A673 (cell line): ENCODE data around the gene DAZL. TPM values are rescaled to one million over a fixed set of nuclear protein-coding genes. Genes with fewer than 3 reads are reported as not detected.

ENCODE experiments used
- BruUV-seq: library from RNA; stranded (reverse); fragments of 400-500 nt; replicated peaks from 2 replicates; lab custom pipeline; 2021; lab: Mats Ljungman, UMichigan
- CTCF ChIA-PET: fragments of 300-600 bp; sonication (Branson Sonifier 250); formaldehyde crosslinking; loops from one replicate; lab custom pipeline; 2022; ENCODE audit warnings: antibody characterized with exemption; lab: Charles Lee
- POLR2A ChIA-PET: fragments of 300-600 bp; sonication (Branson Sonifier 250); formaldehyde crosslinking; loops from one replicate; lab custom pipeline; 2022; ENCODE audit warnings: antibody characterized with exemption; ENCODE audit not compliant: low non-redundant PET; lab: Charles Lee
- DNase-seq: peaks from one replicate; pipeline ENCODE4 v3.0.0-alpha.2; 2015; ENCODE audit warnings: low spot score
- H3K27ac ChIP-seq: fragments of 200-600 bp; sonication (generic); 2 replicates; pipeline ENCODE4 v1.5.1; 2016; ENCODE audit warnings: mixed run types, low read depth, mild to moderate bottlenecking, mixed read lengths, antibody characterized with exemption, low read length; ENCODE audit not compliant: poor library complexity, severe bottlenecking
- H3K27me3 ChIP-seq: fragments of 200-600 bp; sonication (generic); replicated peaks from 2 replicates; pipeline ENCODE4 v1.6.1; 2017; ENCODE audit warnings: mixed run types, low read depth, mild to moderate bottlenecking, mixed read lengths, antibody characterized with exemption, low read length; ENCODE audit not compliant: insufficient read depth, poor library complexity
- H3K36me3 ChIP-seq: fragments of 200-600 bp; sonication (generic); 2 replicates; pipeline ENCODE4 v1.6.1; 2016; ENCODE audit warnings: mixed run types, mild to moderate bottlenecking, mixed read lengths, antibody characterized with exemption, low read length; ENCODE audit not compliant: insufficient read depth, poor library complexity, severe bottlenecking
- H3K4me1 ChIP-seq: fragments of 200-600 bp; sonication (generic); 2 replicates; pipeline ENCODE4 v1.6.1; 2017; ENCODE audit warnings: mixed run types, mild to moderate bottlenecking, mixed read lengths, antibody characterized with exemption, low read length; ENCODE audit not compliant: insufficient read depth, poor library complexity, severe bottlenecking
- H3K4me3 ChIP-seq: fragments of 200-600 bp; sonication (generic); 2 replicates; pipeline ENCODE4 v1.5.1; 2016; ENCODE audit warnings: low read depth, mixed run types, mild to moderate bottlenecking, mixed read lengths, low read length; ENCODE audit not compliant: poor library complexity, severe bottlenecking
- H3K9me3 ChIP-seq: fragments of 200-600 bp; sonication (generic); 2 replicates; pipeline ENCODE4 v1.6.1; 2016; ENCODE audit warnings: mixed run types, low read depth, mild to moderate bottlenecking, mixed read lengths, antibody characterized with exemption, low read length; ENCODE audit not compliant: poor library complexity, severe bottlenecking
- CTCF ChIP-seq: fragments of 300-800, 200-600 bp; sonication (generic); conservative IDR thresholded peaks from 2 replicates; pipeline ENCODE4 v1.5.1; 2017; ENCODE audit warnings: low read depth, mild to moderate bottlenecking, antibody characterized with exemption, low read length, moderate library complexity, mixed read lengths
- EZH2 ChIP-seq: fragments of 200-600 bp; sonication (generic); IDR thresholded peaks from 2 replicates; pipeline ENCODE4 v1.6.1; 2017; ENCODE audit warnings: borderline replicate concordance, low read depth, mild to moderate bottlenecking, mixed read lengths, antibody characterized with exemption, low read length; ENCODE audit not compliant: poor library complexity, severe bottlenecking
- intact Hi-C: fragments of 100-400 bp; cut with micrococcal nuclease; formaldehyde crosslinking; loops from one replicate; pipeline ENCODE4 v1.10.0; 2022; ENCODE audit not compliant: unreplicated experiment
- total RNA-seq: library from RNA; stranded (reverse); gene quantifications from 2 replicates; pipeline ENCODE4 v1.2.3, GENCODE V29; 2021

The DAZL gene
- total RNA-seq, 1 experiment from 2014 or later: not detected

GRCh38 chr3:16559653-16560365 lies 45.4 kb downstream of the DAZL start:
- no peaks in the 10 kb centered on the region for H3K27me3 ChIP-seq
- no peak for DNase-seq
- CTCF ChIA-PET: no interaction called here
- H3K9me3 ChIP-seq: peaks cover 7% of the 10 kb centered on the region
- intact Hi-C loops: no loop called here
- no peaks in the 10 kb centered on the region for H3K4me1 ChIP-seq
- POLR2A ChIA-PET: no interaction called here
- H3K27ac ChIP-seq: no peak overlapping the region
- no TSS peak for BruUV-seq
- TF ChIP-seq EZH2 (no peak), CTCF (no peak)
- H3K36me3 ChIP-seq: no peaks in the 10 kb centered on the region
- H3K4me3 ChIP-seq: no peak overlapping the region

GRCh38 chr3:16554126-16554525 lies 51.1 kb downstream of the DAZL start:
- TF ChIP-seq EZH2 (no peak), CTCF (no peak)
- ChIA-PET POLR2A (no interaction called here), CTCF (interaction anchor here (0.6 kb wide), 1 partner anchor 282 kb away, joined by 4 read pairs; no protein-coding TSS in a partner anchor)
- Histone ChIP-seq H3K27me3 (no peaks in the 10 kb centered on the region), H3K36me3 (no peaks in the 10 kb centered on the region), H3K27ac (no peak overlapping the region), H3K9me3 (no peaks in the 10 kb centered on the region), H3K4me3 (no peak overlapping the region), H3K4me1 (peaks cover 5% of the 10 kb centered on the region)
- intact Hi-C loops: no loop called here
- no peak for DNase-seq
- BruUV-seq: no TSS peak

DNA sequence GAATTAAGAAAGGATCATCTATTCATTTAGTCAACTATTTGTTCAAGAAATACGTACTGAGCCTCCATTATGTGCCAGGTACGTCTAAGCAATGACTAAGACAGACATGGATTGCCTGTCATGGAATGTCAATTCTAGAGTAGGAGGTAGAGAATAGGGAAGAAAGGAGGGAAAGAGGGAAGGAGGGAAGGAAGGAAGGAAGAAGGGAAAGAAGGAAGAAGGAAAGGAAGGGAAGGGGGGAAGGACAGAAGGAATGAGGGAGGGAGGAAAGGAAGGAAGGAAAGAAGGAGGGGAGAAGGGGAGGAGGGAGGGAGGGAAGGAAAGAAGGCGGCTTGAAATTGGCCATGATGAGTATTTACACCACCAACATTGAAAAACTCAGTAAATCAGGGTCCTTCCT lies 52.5 kb downstream of the DAZL start:
- no peaks in the 10 kb centered on the region for H3K9me3 ChIP-seq
- ChIA-PET POLR2A (no interaction called here), CTCF (interaction anchor here (2.8 kb wide), 1 partner anchor 262 kb away, joined by 19 read pairs; no protein-coding TSS in a partner anchor)
- peaks cover 5% of the 10 kb centered on the region for H3K4me1 ChIP-seq
- intact Hi-C loops: no loop called here
- no peak overlapping the region for H3K27ac ChIP-seq
- H3K4me3 ChIP-seq: no peak overlapping the region
- H3K36me3 ChIP-seq: no peaks in the 10 kb centered on the region
- BruUV-seq: no TSS peak
- TF ChIP-seq CTCF (no peak), EZH2 (no peak)
- no peak for DNase-seq
- no peaks in the 10 kb centered on the region for H3K27me3 ChIP-seq
